IPS DF 6.9 (cell line): Measurements from ENCODE around the gene ACER3.

ENCODE experiments used
- DNase-seq: peaks from one replicate; pipeline ENCODE4 v3.0.0-alpha.2; 2013; ENCODE audit warnings: low read depth, low spot score
- H3K27ac ChIP-seq: one replicate; pipeline ENCODE4 v1.5.1; 2013; ENCODE audit warnings: low read length, control low read depth
- H3K27me3 ChIP-seq: 2 replicates; pipeline ENCODE4 v1.6.1; 2013; ENCODE audit warnings: mild to moderate bottlenecking, low read length; ENCODE audit not compliant: control insufficient read depth, insufficient read depth
- H3K36me3 ChIP-seq: 2 replicates; pipeline ENCODE4 v1.6.1; 2013; ENCODE audit warnings: low read length; ENCODE audit not compliant: control insufficient read depth, insufficient read depth
- H3K4me1 ChIP-seq: 2 replicates; pipeline ENCODE4 v1.6.1; 2013; ENCODE audit warnings: low read length; ENCODE audit not compliant: control insufficient read depth, insufficient read depth
- H3K4me3 ChIP-seq: 2 replicates; pipeline ENCODE4 v1.5.1; 2013; ENCODE audit warnings: mild to moderate bottlenecking, low read length
- H3K9me3 ChIP-seq: 2 replicates; pipeline ENCODE4 v1.6.1; 2013; ENCODE audit warnings: low read length, inconsistent platforms; ENCODE audit not compliant: control insufficient read depth, insufficient read depth
- WGBS: extraction: QIAGEN DNeasy Blood & Tissue Kit; methylation state at CpG from one replicate; pipeline ENCODE4 v1.1.7; 2013; ENCODE audit warnings: mixed read lengths, missing lambda C conversion rate; ENCODE audit not compliant: insufficient read length, insufficient coverage; 5-methylcytosine and 5-hydroxymethylcytosine counted together

The ACER3 gene

DNA sequence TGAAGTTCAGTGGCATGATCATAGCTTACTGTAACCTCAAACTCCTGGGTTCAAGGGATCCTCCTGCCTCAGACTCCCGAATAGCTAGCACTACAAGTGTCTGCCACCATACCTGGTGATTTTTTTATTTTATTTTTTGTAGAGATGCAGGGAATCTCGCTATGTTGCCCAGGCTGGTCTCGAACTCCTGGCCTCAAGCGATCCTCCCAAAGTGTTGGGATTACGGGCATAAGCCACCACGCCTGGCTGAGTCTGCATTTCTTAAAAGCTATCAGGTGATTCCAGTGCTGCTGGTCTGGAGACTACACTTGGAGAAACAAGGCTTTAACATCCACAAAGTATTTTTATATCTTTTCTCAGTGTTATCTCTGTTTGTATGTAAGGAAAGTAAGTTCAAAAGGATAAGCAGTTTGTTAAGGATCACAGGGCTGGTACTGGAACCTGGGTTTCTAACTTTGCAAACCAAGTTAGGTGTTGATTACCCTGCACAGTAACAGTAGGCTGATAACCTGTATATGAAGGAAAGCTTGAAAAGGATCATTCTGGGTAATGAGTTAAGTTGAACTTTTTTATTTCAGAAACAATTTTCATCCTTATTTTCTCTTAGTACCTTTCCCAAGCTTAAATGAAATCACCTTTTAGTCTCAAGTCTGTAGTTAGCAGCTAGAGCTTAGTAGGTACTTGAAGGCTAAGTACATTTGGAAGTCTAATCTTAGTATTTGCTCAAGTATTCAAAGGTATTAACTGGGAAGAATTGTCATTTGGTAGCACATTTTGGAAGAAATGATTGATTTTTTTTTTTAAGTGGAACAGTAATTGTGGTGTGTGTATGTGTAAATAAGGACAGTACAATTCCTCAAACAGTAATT is 12.5 kb downstream of the ACER3 start:
- Histone ChIP-seq H3K4me3 (no peak overlapping the region), H3K36me3 (no peaks in the 10 kb centered on the region), H3K27me3 (no peaks in the 10 kb centered on the region), H3K9me3 (no peaks in the 10 kb centered on the region), H3K4me1 (no peaks in the 10 kb centered on the region), H3K27ac (no peak overlapping the region)
- DNase-seq = no peak
- no CpG with 5 or more reads among the region's 6 CpGs for WGBS

DNA sequence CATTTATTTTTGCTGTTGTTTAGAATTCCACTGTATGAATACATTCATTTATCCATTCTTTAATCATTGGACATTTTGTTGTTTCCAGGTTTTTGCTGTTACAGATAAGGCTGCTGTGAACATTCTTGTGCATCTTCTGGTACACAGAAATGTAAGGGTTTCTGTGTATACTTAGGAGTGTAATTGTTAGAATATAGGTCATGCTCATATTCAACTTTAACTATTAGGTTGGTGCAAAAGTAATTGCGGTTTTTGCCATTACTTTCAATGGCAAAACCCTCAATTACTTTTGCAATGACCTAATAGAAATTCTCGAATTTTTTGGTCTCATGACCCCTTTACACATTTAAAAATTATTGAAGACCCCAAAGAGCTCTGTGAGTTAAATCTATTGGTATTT is 17.3 kb downstream of the ACER3 start:
- no CpG with 5 or more reads among the region's 2 CpGs for WGBS

DNA sequence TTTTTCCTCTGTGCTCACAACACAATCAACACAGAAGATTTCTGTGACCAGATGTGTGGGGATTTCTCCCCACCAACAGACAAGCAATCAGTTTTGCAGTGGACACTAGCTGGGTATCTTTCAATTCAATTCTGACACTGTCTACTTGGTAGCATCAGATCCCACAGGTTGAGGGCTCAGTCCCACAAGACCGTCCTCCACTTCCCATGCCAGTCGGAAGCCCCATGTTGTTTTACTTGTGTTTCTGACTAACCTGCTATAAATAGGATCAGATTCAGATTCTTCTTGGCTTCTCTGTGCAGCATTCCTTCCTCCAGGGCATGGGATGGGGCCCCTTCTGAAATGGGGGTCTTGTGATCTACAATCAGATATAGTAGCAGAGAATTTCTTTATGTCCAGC is 19.6 kb downstream of the ACER3 start:
- Histone ChIP-seq H3K4me3 (no peak overlapping the region), H3K27me3 (no peaks in the 10 kb centered on the region), H3K27ac (no peak overlapping the region), H3K9me3 (no peaks in the 10 kb centered on the region), H3K4me1 (no peaks in the 10 kb centered on the region), H3K36me3 (no peaks in the 10 kb centered on the region)
- DNase-seq = no peak
- WGBS = no CpG with 5 or more reads among the region's 2 CpGs

More for the DNA sequence above, 17.3 kb downstream of the ACER3 start:
- Histone ChIP-seq H3K27me3 (no peaks in the 10 kb centered on the region), H3K4me1 (no peaks in the 10 kb centered on the region), H3K36me3 (no peaks in the 10 kb centered on the region), H3K9me3 (no peaks in the 10 kb centered on the region), H3K27ac (no peak overlapping the region), H3K4me3 (no peak overlapping the region)
- no peak for DNase-seq

DNA sequence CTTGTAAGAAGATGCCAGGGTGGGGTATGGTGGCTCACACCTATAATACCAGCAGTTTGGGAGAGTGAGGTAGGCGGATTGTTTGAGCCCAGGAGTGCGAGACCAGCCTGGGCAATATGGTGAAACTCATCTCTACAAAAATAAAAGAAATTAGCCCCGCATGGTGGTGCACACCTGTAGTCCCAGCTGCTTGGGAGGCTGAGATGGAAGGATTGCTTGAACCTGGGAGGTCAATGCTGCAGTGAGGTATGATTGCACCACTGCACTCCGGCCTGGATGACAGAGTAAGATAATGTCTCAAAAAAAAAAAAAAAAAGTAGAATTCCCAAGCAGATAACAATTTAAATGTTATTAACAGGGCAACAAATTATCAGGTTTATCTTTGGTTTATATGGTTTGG is 20.2 kb downstream of the ACER3 start:
- Histone ChIP-seq H3K4me1 (no peaks in the 10 kb centered on the region), H3K36me3 (no peaks in the 10 kb centered on the region), H3K4me3 (no peak overlapping the region), H3K9me3 (no peaks in the 10 kb centered on the region), H3K27me3 (no peaks in the 10 kb centered on the region), H3K27ac (no peak overlapping the region)
- DNase-seq = no peak
- no CpG with 5 or more reads among the region's 4 CpGs for WGBS

DNA sequence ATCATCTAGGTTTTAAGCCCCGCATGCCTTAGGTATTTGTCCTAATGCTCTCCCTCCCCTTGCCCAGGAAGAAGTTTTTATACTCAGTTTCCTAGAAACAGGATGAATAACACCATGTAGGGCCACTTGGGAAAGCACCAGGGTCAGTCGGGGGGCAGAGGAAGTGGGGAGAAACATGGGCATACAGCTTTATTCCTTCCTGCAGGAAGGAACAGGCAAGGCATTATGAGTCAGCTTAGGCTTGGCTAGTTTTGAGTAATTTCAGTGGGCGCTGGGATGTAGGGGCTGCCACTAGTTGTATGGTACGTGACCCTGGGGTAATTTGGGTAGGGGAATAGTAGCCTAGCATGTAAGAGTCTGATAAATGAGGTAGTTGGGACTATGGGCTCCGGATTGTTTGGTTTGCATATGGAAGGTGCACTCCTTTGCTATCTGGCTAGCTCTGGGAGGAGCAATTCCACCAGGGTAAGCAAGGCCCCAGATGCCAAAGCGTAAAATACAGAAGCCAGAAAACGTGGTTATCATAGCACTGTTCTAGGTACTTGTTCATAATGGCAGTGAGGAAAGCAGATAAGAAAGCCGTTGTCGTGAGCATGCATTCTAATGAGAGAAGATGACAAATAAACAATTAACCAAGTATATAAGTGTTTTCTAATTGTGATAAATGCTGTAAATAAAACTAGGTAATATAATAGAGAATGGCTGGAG is 24.8 kb downstream of the ACER3 start:
- no CpG with 5 or more reads among the region's 9 CpGs for WGBS
- H3K27ac ChIP-seq = no peak overlapping the region
- H3K27me3 ChIP-seq = no peaks in the 10 kb centered on the region
- no peaks in the 10 kb centered on the region for H3K4me1 ChIP-seq
- no peaks in the 10 kb centered on the region for H3K36me3 ChIP-seq
- no peak for DNase-seq
- no peak overlapping the region for H3K4me3 ChIP-seq
- no peaks in the 10 kb centered on the region for H3K9me3 ChIP-seq

DNA sequence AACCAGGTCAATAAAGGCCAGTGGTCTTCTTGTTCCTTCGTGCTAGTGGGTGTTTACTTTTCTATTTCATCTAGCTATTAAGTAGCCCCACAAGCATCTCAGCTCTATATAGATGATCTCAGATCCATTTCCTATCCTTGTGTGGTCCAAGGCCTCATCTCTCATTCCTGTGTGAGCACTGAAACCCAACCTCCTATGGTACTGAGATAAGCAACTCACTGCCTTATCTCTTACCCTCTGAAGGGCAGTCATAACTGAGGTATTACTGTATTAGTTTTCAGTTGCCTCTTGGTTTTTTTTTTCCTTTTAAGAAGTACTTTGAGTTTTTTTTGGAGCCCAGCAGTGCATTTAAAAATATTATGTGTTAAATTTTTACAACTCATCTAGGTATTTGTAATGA is 28.3 kb downstream of the ACER3 start:
- no peak overlapping the region for H3K27ac ChIP-seq
- no CpG with 5 or more reads among the region's 1 CpG for WGBS
- no peak for DNase-seq

DNA sequence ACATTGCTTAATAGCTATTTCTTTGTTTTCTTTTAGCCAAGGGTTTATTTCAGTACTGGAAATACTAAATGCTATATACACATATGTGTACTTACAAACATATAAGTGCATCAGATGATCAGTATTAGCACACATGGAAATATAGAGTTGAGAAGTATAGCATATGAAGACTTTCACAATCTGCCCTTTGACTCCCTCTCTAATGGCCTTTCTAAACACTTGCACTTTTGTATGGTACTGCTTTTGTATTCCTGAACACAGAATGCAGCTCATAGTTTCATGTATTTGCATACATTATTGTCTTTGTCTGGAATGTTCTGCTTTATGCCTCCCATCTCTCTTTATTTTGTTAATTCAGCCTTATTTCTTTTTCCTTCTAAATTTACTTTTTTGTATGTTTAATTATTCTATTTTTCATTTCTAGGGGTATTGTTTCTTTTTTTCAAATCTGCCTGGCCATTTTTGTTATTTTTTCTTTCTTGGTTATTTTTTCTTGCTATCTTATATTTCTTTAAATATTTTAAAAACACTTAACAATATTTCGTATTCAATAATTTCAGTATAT is 28.8 kb downstream of the ACER3 start:
- Histone ChIP-seq H3K27ac (no peak overlapping the region), H3K36me3 (no peaks in the 10 kb centered on the region), H3K4me1 (no peaks in the 10 kb centered on the region), H3K27me3 (no peaks in the 10 kb centered on the region), H3K9me3 (no peaks in the 10 kb centered on the region), H3K4me3 (no peak overlapping the region)
- DNase-seq = no peak
- no CpG with 5 or more reads among the region's 1 CpG for WGBS

More for the DNA sequence above, 28.3 kb downstream of the ACER3 start:
- Histone ChIP-seq H3K27me3 (no peaks in the 10 kb centered on the region), H3K4me3 (no peak overlapping the region), H3K4me1 (no peaks in the 10 kb centered on the region), H3K9me3 (no peaks in the 10 kb centered on the region), H3K36me3 (no peaks in the 10 kb centered on the region)

DNA sequence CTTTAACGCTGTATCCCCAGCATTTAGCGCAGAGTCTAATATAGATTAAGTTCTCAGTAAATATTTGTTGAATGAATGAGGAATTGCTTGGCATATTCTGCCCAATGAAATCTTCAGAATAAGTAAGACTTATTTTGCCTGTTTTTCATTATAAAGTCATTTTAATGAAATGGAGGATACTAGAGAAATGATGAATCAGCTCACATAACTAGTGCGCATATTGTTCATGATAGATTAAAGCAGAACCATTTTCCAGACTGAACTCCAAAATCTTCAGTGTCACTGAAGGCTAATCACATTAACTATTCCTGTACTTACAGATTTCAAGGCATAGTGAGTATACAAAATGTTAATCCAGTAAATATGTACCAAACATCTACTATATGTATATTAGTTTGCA is 29.6 kb downstream of the ACER3 start:
- Histone ChIP-seq H3K36me3 (no peaks in the 10 kb centered on the region), H3K27me3 (no peaks in the 10 kb centered on the region), H3K4me1 (no peaks in the 10 kb centered on the region), H3K27ac (no peak overlapping the region), H3K4me3 (no peak overlapping the region), H3K9me3 (no peaks in the 10 kb centered on the region)
- no CpG with 5 or more reads among the region's 3 CpGs for WGBS
- no peak for DNase-seq

DNA sequence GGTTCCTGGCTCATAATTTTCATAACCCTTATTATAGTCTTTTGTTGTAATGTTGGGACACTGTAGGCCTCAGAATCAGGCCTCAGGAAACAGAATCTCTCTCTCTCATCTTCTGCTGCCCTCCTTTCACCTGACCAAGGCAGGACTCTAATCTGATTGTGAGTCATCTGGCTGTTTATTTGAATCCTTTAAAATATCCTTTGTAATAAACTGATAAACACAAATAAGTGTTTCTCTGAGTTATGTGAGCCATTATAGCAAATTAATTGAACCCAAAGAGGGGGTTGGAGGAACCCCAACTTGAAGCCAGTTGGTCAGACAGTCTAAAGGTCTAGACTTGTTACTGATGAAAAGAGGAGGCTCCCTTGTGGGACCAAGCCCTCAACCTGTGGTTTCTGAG is 30.6 kb downstream of the ACER3 start:
- H3K27me3 ChIP-seq = no peaks in the 10 kb centered on the region

DNA sequence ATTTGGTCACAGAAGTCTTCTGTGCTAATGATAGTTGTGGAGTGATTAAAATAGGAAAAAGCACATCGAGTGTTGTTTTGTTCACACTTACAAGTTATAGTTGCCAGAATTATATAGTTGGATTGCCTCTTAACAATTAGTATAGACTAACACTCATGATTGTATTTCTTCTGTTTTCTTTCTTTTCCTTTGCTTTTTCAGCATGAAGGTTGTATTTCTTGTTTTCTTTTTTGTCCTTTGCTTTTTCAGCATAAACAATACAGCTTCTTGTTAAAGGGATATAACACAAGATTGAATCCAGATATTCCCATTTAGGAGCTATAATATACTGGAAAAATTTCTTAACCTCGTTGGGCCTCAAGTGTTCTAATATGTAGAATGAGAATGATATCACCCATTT is 31.1 kb downstream of the ACER3 start:
- H3K4me1 ChIP-seq = no peaks in the 10 kb centered on the region
- H3K4me3 ChIP-seq = no peak overlapping the region
- H3K27me3 ChIP-seq = no peaks in the 10 kb centered on the region
- no peak for DNase-seq
- WGBS = no CpG with 5 or more reads among the region's 2 CpGs
- no peaks in the 10 kb centered on the region for H3K9me3 ChIP-seq
- H3K36me3 ChIP-seq = no peaks in the 10 kb centered on the region
- no peak overlapping the region for H3K27ac ChIP-seq

More for the DNA sequence above, 30.6 kb downstream of the ACER3 start:
- Histone ChIP-seq H3K4me3 (no peak overlapping the region), H3K27ac (no peak overlapping the region), H3K4me1 (no peaks in the 10 kb centered on the region), H3K9me3 (no peaks in the 10 kb centered on the region), H3K36me3 (no peaks in the 10 kb centered on the region)
- DNase-seq = no peak
